HG02852 (cell line): Measurements from ENCODE around the gene ATXN2.
A peak's percentile ranks its signal among the peaks of the same experiment; 100 is the strongest.

Experiments used
- ATAC-seq: cut with Tn5 transposase; IDR thresholded peaks from one replicate; pipeline ENCODE4 v1.9.1; 2021; ENCODE audit warnings: mild to moderate bottlenecking, moderate library complexity; ENCODE audit not compliant: unreplicated experiment

The ATXN2 gene

GRCh38 chr12:111440152-111440551, 159.0 kb downstream of the ATXN2 start:
- no peak for ATAC-seq

GRCh38 chr12:111439657-111440151, 159.4 kb downstream of the ATXN2 start:
- no peak for ATAC-seq

GRCh38 chr12:111438481-111438880, 160.6 kb downstream of the ATXN2 start:
- ATAC-seq: no peak

DNA sequence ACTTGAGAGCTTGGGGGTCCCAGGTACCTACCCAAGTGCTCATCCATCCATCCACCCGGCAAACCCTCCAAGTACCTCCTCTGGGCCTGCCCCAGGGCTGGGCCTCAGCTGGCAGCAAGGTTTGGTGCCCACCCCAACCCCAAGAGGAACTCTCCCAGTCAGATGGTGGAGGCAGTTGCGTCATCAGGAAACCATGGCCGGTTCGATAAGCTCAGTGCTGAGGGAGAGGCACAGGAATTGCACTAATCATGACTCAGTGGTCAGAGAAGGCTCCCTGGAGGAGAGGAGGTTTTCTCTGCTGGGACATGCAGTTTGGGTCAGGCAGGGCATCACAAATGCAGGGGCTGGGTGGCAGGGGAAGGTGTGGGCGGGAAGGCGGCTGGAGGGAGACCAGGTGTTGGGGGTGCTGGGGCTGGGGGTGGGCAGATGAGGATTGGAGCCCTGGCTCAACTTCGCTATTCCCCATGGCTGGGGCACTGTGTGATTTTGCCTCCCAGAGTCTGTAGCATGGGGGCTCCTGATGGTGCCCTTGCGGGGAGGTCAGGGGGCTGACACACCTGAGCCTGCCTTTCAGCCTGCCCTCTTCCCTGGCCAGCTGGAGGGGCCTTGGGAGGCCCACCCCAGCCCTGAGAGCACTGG, 161.2 kb downstream of the ATXN2 start:
- no peak for ATAC-seq

- ATAC-seq: no peak
Measured at GRCh38 chr12:111436811-111437210, 162.3 kb downstream of the ATXN2 start.

DNA sequence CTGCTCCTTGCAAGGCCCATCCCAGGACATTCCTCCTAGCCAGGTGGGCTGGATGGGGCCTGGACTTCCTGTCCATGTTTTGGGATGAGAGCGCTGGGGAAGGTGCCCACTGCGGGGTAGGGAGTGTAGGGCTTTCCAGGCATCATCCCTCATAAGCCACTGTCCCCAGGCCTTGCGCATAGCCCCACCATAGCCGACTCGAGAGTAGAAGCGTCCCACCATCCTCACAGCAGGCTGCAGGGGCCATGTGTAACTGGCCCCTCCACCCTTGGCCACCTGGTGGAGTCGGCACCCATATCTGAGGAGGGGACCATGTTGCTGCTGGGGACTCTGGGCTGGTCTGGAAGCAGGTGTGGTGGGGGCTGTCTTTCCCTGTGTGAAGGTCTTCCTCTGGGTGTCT, 162.8 kb downstream of the ATXN2 start:
- ATAC-seq: no peak

DNA sequence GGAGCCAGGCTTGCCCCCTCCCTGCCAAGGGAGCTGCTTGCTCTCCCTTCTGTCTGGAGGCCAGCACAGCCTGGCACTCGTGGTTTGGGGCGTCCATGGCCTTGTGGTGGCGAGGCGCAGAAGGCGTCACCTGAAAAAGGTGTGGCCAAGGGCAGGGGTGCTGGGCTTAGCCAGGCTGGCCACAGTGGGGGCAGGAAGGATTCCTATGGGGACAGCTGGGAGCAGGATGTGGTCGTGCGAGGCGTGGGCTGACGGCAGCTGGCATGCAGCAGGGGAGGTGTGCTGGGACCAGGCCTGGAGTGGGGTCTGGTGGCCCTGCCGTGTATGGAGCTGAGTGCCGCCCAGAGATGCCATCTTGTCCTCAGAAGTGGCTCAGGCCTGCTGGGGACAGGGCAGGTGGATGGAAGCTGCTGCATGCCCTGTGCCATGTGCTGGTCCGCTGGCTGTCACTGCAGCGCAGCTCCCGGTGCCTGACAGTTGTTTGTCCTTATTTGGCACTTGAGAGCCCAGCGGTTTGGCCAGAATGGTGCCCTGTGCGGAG, 163.4 kb downstream of the ATXN2 start:
- ATAC-seq: no peak

DNA sequence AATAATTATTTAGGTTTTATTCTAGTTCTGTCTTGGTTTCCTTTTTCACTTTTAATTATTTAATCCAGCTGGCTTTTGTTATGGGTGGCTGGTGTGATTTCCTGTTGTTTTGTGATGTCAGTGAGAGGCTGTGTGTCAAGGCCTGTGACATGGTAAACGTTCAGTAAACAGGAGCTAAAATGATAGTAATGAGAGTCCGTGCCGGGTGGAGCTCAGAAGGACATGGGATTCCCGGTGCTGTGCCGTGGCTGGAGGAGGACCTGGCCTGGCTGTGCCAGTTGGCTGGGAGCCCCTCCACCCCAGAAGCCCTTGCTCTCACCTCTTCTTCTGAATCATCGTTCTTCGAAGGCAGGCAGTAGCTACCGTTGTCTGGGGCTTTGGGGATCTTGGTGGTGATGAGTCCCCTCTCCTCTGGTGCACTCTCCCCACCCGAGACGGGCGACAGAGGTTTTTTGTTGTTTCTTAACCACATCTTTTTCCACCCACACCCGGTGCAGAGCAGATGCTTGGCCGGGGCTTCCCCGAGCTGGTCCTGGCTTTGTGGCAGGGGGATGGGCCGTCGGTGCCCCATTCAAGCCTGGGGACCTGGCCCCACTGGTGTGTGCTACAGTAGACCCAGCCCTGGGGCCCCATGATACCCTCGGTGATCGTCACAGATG, 164.3 kb downstream of the ATXN2 start:
- peak; percentile 70 for ATAC-seq

GRCh38 chr12:111434049-111434448, 165.1 kb downstream of the ATXN2 start:
- no peak for ATAC-seq

GRCh38 chr12:111431772-111432171, 167.3 kb downstream of the ATXN2 start:
- ATAC-seq: no peak

DNA sequence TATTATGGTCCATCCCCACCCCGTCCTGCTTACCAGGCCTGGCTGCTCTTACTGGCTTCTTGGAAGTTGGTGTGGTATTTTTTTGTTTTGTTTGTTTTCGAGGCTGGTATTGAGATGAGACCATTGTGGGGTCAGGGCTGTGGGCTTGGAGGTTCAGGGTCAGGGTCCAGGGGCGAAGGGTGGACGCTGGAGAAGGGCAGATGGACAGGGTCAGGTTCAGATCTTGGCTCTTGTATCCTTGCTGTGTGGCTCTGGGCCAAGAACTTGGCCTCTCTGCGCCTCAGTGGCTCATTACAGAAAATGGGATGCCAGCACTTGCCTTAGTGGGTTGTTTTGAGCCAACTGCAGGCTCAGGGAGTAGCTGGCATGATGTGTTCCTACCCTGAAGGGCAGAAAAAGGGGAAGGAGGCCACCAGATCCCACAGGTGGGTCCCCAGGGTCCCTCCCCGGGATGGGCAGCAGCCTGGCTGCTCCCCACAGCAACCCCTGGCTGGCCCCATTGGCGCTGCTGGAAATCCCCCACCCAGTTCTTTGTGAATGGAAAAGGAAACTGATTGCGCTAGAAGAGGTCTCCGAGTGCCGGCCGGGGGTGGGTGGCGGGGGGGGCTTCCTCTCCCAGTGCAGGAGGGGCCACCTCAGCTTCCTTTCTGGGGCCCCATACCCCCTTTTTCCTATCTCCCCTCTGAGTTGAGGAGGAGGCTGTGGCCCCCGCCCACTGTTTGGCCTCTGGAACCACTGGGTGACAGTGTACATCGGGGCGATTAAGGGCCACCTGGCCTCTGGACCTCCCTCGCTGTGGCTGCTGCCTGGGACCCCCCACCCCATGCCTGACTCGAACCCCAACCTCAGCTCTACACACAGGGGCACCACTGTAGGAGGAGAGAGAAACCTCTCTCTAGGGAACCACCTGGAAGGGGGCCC, 168.4 kb downstream of the ATXN2 start:
- ATAC-seq: peak; percentile 28

- no peak for ATAC-seq
Measured at GRCh38 chr12:111429828-111430432, 169.2 kb downstream of the ATXN2 start.

GRCh38 chr12:111428728-111429175, 170.4 kb downstream of the ATXN2 start:
- ATAC-seq: no peak

GRCh38 chr12:111428081-111428727, 170.9 kb downstream of the ATXN2 start:
- ATAC-seq: no peak

DNA sequence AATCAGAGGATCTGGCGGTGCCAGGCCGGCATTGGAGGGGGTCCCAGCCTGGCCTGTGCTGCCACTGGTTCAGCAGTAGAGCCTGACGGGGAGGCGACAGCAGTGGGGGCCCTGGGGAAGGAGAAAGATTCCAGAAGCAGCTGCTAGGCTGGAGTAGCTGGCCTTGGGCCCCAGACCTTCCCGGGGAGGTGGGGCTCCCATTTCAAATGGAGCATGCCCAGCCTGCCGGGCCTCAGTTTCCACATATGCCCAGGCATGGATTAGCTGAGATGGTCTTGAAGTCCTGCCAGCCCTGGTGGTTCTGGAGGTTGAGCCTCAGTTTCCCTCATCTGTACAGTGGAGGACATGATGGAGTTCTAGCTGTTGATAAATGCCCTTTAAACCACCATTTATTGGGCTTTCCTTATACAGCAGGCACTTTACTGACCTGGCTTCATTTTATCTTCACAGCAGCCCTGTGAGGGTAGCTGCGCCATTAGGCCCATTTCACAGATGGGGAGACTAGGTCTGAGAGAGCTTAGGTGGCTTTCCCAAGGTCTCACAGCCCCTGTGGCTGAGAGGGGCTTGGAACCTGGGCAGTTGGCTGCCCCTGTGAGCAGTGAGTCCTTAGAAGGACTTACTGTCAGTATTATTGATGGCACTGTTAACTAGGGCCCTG, 171.6 kb downstream of the ATXN2 start:
- no peak for ATAC-seq

- ATAC-seq: no peak
Measured at GRCh38 chr12:111426344-111427185, 172.6 kb downstream of the ATXN2 start.

- no peak for ATAC-seq
Measured at GRCh38 chr12:111425655-111426054, 173.5 kb downstream of the ATXN2 start.

- no peak for ATAC-seq
Measured at GRCh38 chr12:111424793-111425251, 174.3 kb downstream of the ATXN2 start.
